ENCODE data around the gene PPARG. TPM values are rescaled to one million over a fixed set of nuclear protein-coding genes. Genes with fewer than 3 reads are reported as not detected.

The PPARG gene
- total and polyA plus RNA-seq, 2 experiments from 2014 or later: 0.49 to 0.76 TPM

DNA sequence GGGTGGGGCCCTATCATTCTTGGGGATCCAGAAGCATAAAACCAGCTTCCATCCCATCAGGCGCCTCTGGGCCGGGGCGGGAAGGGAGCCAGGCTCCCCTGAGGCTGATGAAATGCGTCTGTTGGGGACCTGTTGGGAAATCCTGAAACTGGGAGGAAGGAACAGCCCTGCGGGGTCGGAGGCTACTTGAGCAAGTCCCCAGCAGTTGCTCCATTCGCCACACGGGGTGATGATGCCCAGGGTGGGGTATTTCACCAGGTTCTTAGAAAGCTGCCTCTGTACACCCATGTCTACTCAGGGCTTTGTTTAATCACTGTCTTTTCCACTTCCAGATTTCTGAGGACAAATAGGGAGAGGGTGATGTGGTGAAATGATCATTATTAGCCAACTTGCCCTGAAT is 170.0 kb downstream of the PPARG start:
- Histone ChIP-seq H3K27ac (no peak overlapping the region), H3K9me2 (ENCODE audit: insufficient read depth) (no peaks in the 10 kb centered on the region), H3K9me3 (ENCODE audit: low read depth) (no peaks in the 10 kb centered on the region), H3K4me1 (ENCODE audit: insufficient read depth) (peaks cover 9% of the 10 kb centered on the region; the same call in 1 of the 2 replicates), H3K9ac (no peak overlapping the region), H3K79me2 (ENCODE audit: insufficient read depth) (no peaks in the 10 kb centered on the region), H3K36me3 (ENCODE audit: low read depth) (no peaks in the 10 kb centered on the region), H3K4me3 (no peak overlapping the region), H2AFZ (no peak overlapping the region), H3K4me2 (ENCODE audit: unreplicated experiment) (no peak overlapping the region), H4K20me1 (ENCODE audit: insufficient read depth) (no peaks in the 10 kb centered on the region), H3K27me3 (replicated peaks; ENCODE audit: insufficient read depth) (no peaks in the 10 kb centered on the region), H3F3A (ENCODE audit: insufficient read depth) (peaks cover 8% of the 10 kb centered on the region)
- TF ChIP-seq EZH2phosphoT487 (IDR thresholded peaks at IDR 0.05; ENCODE audit: insufficient read depth, low read depth) (no peak), EZH2 (IDR thresholded peaks at IDR 0.05; ENCODE audit: insufficient read depth, poor library complexity, severe bottlenecking) (no peak)
- WGBS, 2 experiments (ENCODE audit: low coverage in 1 of 2, low lambda C conversion rate in 2 of 2, missing lambda C conversion rate in 2 of 2): 84 to 86% methylated on average over 8 of the region's 8 CpGs
- in situ Hi-C loops (cut with MboI): no loop called here
- no peak for DNase-seq

DNA sequence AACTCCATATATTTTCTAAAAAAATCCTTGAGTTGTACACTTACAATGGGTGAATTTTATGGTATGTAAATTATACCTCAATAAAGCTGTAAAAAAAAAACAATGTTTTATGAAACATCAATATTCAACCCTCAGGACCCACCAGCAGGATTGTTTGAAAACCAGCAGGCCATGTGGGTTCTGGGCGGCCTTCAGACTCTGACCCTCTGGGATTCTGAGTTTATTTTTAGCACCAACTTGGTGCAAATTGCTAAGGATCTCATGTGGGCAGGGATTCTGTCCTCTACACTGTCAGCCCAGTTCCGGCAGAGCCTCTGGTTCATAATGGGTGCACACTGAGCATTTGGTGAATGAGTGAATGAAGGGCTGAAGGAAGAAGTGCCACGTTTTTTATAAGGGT is 171.3 kb downstream of the PPARG start:
- in situ Hi-C loops (cut with MboI): no loop called here
- no peak overlapping the region for H3K4me2 ChIP-seq (ENCODE audit: unreplicated experiment)
- WGBS, 2 experiments (ENCODE audit: low coverage in 1 of 2, low lambda C conversion rate in 2 of 2, missing lambda C conversion rate in 2 of 2): 55 to 65% methylated on average over 3 of the region's 3 CpGs

DNA sequence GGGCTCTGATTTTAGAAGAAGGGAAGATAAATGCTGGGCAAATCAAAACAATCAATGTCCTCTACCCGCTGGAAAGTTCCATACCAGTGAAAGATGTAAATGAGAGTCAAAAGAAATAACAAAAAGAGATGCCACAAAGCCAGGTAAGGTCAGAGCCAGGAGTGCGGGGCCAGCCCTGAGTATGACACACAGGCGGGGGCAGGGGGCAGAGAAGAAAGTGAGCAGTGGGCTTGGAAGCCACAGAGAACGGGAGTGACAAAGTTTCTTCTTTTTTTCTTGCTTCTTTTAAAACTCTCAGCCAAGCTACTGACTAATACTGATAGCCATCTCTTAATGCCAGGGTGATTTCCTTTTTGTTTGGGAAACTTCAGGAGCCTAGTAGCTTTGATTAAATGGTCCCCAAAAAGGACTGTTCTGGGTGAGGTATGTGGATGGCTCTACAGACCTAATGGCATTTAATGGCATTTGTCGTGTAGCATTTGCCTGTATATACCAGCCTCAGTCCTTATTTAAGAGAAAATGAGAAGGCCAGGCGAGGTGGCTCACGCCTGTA is 172.3 kb downstream of the PPARG start:
- Histone ChIP-seq H3K9ac (no peak overlapping the region), H3K4me3 (no peak overlapping the region), H3K9me3 (ENCODE audit: low read depth) (no peaks in the 10 kb centered on the region), H3K27me3 (replicated peaks; ENCODE audit: insufficient read depth) (no peaks in the 10 kb centered on the region), H4K20me1 (ENCODE audit: insufficient read depth) (no peaks in the 10 kb centered on the region), H3K9me2 (ENCODE audit: insufficient read depth) (no peaks in the 10 kb centered on the region), H3K27ac (no peak overlapping the region), H3K4me1 (ENCODE audit: insufficient read depth) (no peaks in the 10 kb centered on the region), H3K36me3 (ENCODE audit: low read depth) (no peaks in the 10 kb centered on the region), H3F3A (ENCODE audit: insufficient read depth) (no peaks in the 10 kb centered on the region), H3K79me2 (ENCODE audit: insufficient read depth) (no peaks in the 10 kb centered on the region), H2AFZ (no peak overlapping the region), H3K4me2 (ENCODE audit: unreplicated experiment) (no peak overlapping the region)
- in situ Hi-C loops (cut with MboI): no loop called here
- WGBS, 2 experiments (ENCODE audit: low coverage in 1 of 2, low lambda C conversion rate in 2 of 2, missing lambda C conversion rate in 2 of 2): 76 to 78% methylated on average over 7 of the region's 7 CpGs
- TF ChIP-seq EZH2phosphoT487 (IDR thresholded peaks at IDR 0.05; ENCODE audit: insufficient read depth, low read depth) (no peak), EZH2 (IDR thresholded peaks at IDR 0.05; ENCODE audit: insufficient read depth, poor library complexity, severe bottlenecking) (no peak)
- peak; percentile 26 for DNase-seq

More for the DNA sequence above, 171.3 kb downstream of the PPARG start:
- Histone ChIP-seq H4K20me1 (ENCODE audit: insufficient read depth) (no peaks in the 10 kb centered on the region), H3K9me3 (ENCODE audit: low read depth) (no peaks in the 10 kb centered on the region), H3K36me3 (ENCODE audit: low read depth) (no peaks in the 10 kb centered on the region), H3K27ac (no peak overlapping the region), H3K79me2 (ENCODE audit: insufficient read depth) (no peaks in the 10 kb centered on the region), H3K27me3 (replicated peaks; ENCODE audit: insufficient read depth) (no peaks in the 10 kb centered on the region), H3K9me2 (ENCODE audit: insufficient read depth) (no peaks in the 10 kb centered on the region), H2AFZ (no peak overlapping the region), H3F3A (ENCODE audit: insufficient read depth) (peaks cover 3% of the 10 kb centered on the region; the same call in 1 of the 2 replicates), H3K4me1 (ENCODE audit: insufficient read depth) (no peaks in the 10 kb centered on the region), H3K4me3 (no peak overlapping the region), H3K9ac (no peak overlapping the region)
- TF ChIP-seq EZH2 (IDR thresholded peaks at IDR 0.05; ENCODE audit: insufficient read depth, poor library complexity, severe bottlenecking) (no peak), EZH2phosphoT487 (IDR thresholded peaks at IDR 0.05; ENCODE audit: insufficient read depth, low read depth) (no peak)
- DNase-seq: no peak

DNA sequence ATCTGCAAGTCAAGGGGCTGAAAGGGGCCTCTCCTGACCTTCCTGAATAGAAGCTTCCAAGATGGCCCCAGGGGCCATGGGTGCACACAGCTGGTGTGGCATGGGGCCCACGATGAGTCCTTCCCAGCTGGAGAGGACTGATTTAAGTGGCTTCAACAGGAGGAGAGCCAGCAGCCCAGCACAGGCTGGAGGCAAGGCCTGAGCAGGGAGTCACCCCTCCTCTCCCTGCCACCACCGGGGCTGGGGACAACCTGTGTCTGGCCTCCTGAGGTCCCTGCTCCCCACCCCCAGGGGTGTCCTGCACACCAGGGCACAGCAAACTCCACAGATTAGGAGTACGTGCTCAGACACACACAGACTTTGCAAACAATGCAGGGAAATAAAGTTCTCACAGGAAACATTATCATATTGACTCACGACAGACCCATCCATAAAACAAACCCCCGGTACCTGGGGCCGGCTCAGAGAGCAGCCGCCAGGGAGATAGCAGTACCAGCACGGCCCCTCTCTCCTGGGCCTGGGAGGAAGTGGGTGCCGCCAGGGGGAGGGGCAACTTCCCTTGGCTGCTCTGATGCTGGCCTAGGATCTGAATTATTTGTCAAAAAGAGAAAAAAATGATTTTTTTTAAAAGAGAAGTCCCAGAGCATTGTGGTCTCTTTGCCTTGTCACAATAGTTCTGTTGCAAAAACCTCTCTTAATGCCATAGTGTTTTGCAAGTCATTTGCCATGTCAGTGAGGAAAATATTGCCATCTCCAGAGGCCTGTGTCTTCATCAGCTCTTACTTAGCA is 173.5 kb downstream of the PPARG start:
- H2AFZ ChIP-seq: no peak overlapping the region
- no peak overlapping the region for H3K27ac ChIP-seq
- H3F3A ChIP-seq (ENCODE audit: insufficient read depth): no peaks in the 10 kb centered on the region
- DNase-seq: no peak
- H3K9ac ChIP-seq: no peak overlapping the region
- H3K9me2 ChIP-seq (ENCODE audit: insufficient read depth): no peaks in the 10 kb centered on the region
- no peak overlapping the region for H3K4me3 ChIP-seq
- TF ChIP-seq EZH2phosphoT487 (IDR thresholded peaks at IDR 0.05; ENCODE audit: insufficient read depth, low read depth) (no peak), EZH2 (IDR thresholded peaks at IDR 0.05; ENCODE audit: insufficient read depth, poor library complexity, severe bottlenecking) (no peak)
- no peaks in the 10 kb centered on the region for H3K27me3 ChIP-seq (replicated peaks; ENCODE audit: insufficient read depth)
- no peaks in the 10 kb centered on the region for H3K9me3 ChIP-seq (ENCODE audit: low read depth)
- H3K79me2 ChIP-seq (ENCODE audit: insufficient read depth): no peaks in the 10 kb centered on the region
- no peaks in the 10 kb centered on the region for H4K20me1 ChIP-seq (ENCODE audit: insufficient read depth)
- WGBS, 2 experiments (ENCODE audit: low coverage in 1 of 2, low lambda C conversion rate in 2 of 2, missing lambda C conversion rate in 2 of 2): 66 to 75% methylated on average over 9 of the region's 9 CpGs
- no peaks in the 10 kb centered on the region for H3K36me3 ChIP-seq (ENCODE audit: low read depth)
- no peak overlapping the region for H3K4me2 ChIP-seq (ENCODE audit: unreplicated experiment)
- H3K4me1 ChIP-seq (ENCODE audit: insufficient read depth): no peaks in the 10 kb centered on the region
- in situ Hi-C loops (cut with MboI): no loop called here
